ENCODE results near the gene HNRNPU.
A peak's percentile ranks its signal among the peaks of the same experiment; 100 is the strongest.
"Not testable (repeated sequence)": the region's sequence is repeated elsewhere in the genome, so short reads cannot be mapped to it uniquely, and the experiment has no call there.

The HNRNPU gene

DNA sequence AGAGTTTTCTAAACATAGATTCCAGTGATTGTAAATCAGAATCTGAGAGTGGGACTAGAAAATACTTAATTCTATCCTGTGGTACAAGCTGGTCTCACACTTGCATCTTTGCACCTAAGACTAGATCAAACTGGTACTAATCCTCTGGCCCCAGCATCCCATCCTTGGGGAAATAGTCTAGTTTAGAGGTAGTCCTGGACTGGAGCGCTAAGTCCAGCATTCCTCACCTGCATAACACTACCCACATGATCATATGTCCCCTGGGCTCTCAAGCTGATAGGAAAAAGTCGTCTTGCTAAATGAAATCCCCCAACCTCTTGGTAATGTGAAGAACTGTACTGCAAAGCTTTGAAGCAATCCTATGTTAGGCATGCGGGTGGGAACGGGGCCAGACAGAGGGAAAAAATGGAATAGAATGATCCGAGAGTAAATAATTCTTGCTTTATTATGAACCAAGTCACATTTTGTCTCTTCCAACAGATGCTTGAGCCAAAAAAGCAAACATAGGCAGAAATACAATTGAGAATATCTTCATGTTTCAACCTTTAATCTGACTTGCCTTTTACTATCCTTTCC is 24.0 kb downstream of the HNRNPU start:
- DNase-seq (ENCODE audit: low spot score): no peak

GRCh38 chr1:244839656-244840055 is 24.7 kb downstream of the HNRNPU start:
- DNase-seq (ENCODE audit: low spot score): no peak

DNA sequence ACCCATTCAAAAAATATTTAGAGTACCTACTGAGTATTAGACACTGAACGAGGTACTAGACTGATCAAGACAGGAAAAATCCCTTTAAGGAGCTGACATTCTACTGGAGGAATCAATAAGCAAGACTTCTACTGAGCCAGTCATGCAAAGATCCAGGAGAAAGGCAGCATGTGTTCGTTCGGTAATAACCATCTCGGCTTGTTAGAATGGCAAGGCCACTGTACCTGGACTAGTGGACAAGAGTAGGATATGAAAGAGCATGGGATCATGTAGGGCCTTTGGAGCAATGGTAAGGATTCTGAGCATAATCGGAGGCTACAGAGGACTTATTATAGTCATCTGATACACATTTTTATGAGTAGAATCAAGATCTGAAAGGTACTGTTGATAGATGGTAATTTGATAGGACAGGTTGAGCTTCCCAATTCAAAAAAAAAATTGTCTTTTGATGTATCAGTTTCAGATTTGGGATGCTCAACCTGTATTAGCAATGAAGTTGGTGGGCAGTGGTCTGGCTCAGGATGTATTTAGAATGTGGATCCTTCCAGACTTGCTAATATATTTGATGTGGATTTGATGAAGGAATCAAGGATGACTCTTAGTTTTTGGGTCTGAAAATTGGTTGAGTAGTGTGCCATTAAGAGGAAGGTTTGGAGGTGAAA is 26.6 kb downstream of the HNRNPU start:
- no peak for DNase-seq (ENCODE audit: low spot score)

DNA sequence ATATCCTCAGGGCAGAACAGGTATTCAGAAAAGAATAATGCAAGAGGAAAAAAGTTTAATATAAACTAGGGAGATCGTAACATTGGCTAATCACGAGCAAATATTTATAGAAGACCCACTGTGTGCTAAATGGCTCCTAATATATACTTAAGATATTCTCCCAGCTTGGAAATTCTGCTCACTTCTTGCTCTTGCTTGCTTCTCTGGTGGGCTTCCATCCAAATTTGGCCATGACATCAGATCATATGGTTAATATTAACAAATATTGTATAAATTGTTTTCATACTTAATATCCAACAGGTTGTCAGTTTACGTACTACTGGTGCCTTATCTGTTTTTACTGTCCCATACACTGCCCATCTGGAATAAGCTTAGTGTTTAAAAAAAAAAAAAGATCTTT is 27.8 kb downstream of the HNRNPU start:
- no peak for DNase-seq (ENCODE audit: low spot score)

- no peak for DNase-seq (ENCODE audit: low spot score)
Measured at GRCh38 chr1:244836135-244836521, 28.2 kb downstream of the HNRNPU start.

DNA sequence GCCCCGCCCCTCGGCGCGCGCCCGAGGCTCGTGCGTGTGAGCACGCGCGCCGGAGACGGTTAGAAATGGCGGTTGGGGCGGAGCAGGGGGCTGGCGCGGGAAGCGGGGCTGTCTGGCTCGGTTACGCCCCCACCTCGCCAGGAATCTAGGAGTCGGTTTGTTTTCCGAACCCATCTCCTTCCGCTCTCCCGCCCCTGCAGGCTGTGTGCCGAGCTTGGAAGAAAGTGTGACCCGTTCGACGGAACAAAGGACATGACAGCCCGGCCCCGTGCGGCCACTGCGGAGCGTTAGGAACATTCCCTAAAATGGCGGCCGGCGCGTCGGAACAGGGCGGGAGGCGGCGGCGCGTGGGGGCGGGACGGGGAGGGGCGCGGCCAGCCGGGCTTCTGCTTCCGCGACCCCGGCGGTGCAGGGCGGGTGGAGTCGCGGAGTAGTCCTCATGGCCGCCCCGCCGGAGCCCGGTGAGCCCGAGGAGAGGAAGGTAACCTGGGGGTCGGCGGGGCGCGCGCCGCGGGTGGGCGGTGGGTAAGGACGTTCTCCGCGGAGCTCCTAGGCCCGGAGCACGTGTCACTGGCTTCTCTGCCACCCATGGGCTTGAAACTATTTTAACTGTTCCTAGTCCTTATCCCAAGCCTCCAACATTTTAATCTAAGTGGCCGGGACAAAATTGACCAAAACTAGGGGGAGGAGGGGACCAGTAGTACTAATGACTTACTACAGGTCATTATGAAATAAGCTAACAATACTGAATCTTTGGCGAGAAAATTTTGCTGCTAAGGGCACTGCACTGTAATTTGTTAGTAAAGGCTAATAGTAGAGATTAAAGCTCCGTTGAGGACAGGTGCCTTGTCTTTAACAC is 28.8 kb downstream of the HNRNPU start, which contains the start of gene COX20:
Gene COX20, plus strand, starts transcription at position 383 of the 859 bp plus-strand sequence. Its CDS starts 57 bp downstream, at position 440.
- DNase-seq (ENCODE audit: low spot score): peak; percentile 98

GRCh38 chr1:244834543-244835275 is 29.6 kb downstream of the HNRNPU start:
- DNase-seq (ENCODE audit: low spot score): no peak

DNA sequence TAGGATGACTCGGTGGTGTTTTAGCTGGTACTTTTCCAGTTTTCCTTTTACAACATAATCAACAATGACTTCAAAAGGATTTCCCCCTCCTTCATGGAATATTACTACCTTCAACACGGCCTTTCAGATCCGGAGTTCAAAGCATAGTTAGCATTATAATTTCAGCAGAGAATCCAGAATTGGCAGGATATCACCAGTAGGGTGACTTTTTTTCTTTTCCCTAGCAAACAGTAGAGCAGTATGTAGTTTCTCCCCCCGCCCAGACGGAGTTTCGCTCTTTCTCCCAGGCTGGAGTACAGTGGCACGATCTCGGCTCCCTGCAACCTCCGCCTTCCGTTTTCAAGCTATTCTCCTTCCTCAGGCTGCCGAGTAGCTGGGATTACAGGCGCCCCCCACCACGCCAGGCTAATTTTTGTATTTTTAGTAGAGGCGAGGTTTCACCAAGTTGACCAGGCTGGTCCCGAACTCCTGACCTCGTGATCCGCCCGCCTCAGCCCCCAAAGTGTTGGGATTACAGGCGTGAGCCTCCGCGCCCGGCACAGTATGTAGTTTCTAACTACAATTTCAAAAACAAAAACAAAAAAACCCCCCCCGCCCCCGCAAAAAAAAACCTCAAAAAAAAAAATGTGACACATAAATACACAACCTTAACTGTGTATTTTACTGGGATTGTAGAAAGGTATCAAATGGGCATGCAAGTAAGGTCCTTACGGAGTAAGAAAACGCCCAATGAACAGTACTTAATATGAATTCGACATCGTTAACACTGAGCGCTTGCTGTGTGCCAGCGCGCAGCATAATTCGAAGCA is 30.4 kb downstream of the HNRNPU start:
- peak; percentile 78 for DNase-seq (ENCODE audit: low spot score)

- DNase-seq (ENCODE audit: low spot score): not testable (repeated sequence)
Measured at GRCh38 chr1:244833260-244833659, 31.1 kb downstream of the HNRNPU start.

DNA sequence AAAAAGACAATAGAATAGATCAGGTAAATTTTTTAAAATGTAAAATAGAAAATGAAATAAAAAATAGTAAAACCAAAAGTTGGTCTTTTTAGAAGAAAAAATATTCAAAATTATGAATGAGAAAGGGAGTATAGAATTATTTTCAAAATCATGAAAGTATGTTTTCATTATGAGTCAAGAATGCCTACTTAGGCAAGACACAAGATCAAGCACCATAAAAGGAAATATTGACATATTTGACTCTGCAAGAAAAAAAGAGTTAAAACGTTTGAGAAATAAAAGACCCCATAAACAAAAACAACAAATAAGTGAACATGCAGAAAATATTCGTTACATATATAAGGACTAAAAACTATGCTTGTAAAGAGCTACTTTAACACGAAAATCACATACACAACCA is 33.7 kb downstream of the HNRNPU start:
- DNase-seq (ENCODE audit: low spot score): no peak

GRCh38 chr1:244826712-244827111 is 37.6 kb downstream of the HNRNPU start:
- no peak for DNase-seq (ENCODE audit: low spot score)

GRCh38 chr1:244822878-244823277 is 41.5 kb downstream of the HNRNPU start:
- no peak for DNase-seq (ENCODE audit: low spot score)

GRCh38 chr1:244821134-244821533 is 43.2 kb downstream of the HNRNPU start:
- DNase-seq (ENCODE audit: low spot score): no peak

DNA sequence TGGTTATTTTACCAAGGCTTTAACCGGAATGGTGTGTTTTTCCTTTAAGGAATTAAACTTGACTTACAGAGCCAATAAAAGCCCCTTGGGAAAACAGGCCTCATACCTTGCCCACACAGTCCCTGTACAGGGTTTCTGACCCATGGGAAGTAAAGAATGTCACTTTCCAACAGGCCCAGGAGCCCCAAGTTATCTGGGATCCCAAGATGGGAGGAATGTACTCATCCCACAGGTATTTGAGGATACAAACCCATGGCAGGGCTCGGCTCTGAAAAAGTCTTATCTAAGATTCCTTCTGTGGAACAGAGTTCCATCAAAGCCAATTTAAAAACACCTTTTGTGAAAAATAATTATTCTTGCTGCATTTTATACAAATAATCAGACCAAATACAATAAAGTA is 44.2 kb downstream of the HNRNPU start:
- DNase-seq (ENCODE audit: low spot score): no peak

DNA sequence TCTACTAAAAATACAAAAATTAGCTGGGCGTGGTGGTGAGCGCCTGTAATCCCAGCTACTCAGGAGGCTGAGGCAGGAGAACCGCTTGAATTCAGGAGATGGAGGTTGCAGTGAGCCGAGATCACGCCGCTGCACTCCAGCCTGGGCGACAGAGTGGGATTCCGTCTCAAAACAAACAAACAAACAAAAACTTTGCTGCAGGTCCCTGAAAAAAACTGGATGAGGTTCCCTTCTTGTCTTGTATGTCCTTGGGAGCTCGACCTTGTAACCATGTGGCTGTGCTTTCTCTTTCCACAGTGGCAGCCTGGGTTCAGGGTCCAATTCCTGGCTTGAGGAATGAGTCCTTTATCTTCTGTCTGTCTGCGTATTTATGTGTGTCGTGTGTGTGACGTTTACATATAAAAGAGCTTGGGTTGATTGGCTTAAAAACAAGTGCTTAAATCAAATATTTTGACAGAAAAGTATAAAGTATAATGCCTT is 46.9 kb downstream of the HNRNPU start:
- DNase-seq (ENCODE audit: low spot score): no peak

- no peak for DNase-seq (ENCODE audit: low spot score)
Measured at GRCh38 chr1:244815600-244816099, 48.7 kb downstream of the HNRNPU start.

DNA sequence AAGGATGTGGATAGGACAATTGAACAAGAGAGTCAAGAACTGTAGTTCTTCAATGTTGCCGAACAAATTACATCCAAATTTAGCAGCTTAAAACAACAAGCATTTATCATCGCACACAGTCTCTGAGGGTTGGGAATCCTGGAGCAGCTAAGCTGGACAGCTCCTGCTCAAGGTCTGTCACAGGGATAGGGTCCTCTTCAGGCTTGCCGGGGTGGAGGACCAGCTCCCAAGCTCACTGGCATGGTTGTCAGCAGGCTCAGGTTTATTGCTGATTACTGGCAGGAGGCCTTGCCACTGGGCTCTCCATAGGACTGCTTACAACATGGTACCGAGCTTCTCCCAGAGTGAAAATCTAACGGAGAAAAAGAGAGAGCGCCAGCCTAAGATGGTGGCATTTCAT is 51.0 kb downstream of the HNRNPU start:
- no peak for DNase-seq (ENCODE audit: low spot score)

GRCh38 chr1:244810221-244810620 is 54.1 kb downstream of the HNRNPU start:
- DNase-seq (ENCODE audit: low spot score): no peak

GRCh38 chr1:244807138-244807537 is 57.2 kb downstream of the HNRNPU start:
- DNase-seq (ENCODE audit: low spot score): no peak

- no peak for DNase-seq (ENCODE audit: low spot score)
Measured at GRCh38 chr1:244804841-244805240, 59.5 kb downstream of the HNRNPU start.
